GM12878 (cell line): Measurements from ENCODE around the gene ANXA11.

Experiments
- CEBPB ChIP-seq, 2 experiments: fragments of 150-350 bp in 1 of 2; IDR thresholded peaks; 2 replicates each; pipeline ENCODE4 v1.6.1; 2012 to 2014; ENCODE audit warnings: low read depth in 2 of 2, low read length in 2 of 2, borderline replicate concordance in 1 of 2, inconsistent platforms in 1 of 2
- EP300 ChIP-seq, 2 experiments: fragments of 150-350 bp in 1 of 2; IDR thresholded peaks; 2 replicates each; pipeline ENCODE4 v1.6.1; 2011 to 2012; ENCODE audit warnings: low read depth in 2 of 2, low read length in 2 of 2, borderline replicate concordance in 1 of 2, improper control_type of control experiment in 1 of 2, inconsistent platforms in 1 of 2; ENCODE audit not compliant: control insufficient read depth in 1 of 2
- EZH2 ChIP-seq: IDR thresholded peaks from 2 replicates; pipeline ENCODE4 v1.6.1; 2012; ENCODE audit warnings: low read depth, mild to moderate bottlenecking, control low read depth, inconsistent platforms, low read length, borderline replicate concordance; ENCODE audit not compliant: control insufficient read depth
- FOS ChIP-seq: IDR thresholded peaks from 3 replicates; pipeline ENCODE4 v1.6.1; 2011; ENCODE audit warnings: borderline replicate concordance; ENCODE audit not compliant: insufficient read length; ENCODE audit errors: extremely low read depth
- LARP7 ChIP-seq: fragments of 450-650 bp; IDR thresholded peaks from 2 replicates; pipeline ENCODE4 v1.6.1; 2017; ENCODE audit warnings: mild to moderate bottlenecking
- NFXL1 ChIP-seq: fragments of 450-650 bp; IDR thresholded peaks from 2 replicates; pipeline ENCODE4 v1.6.1; 2017; ENCODE audit warnings: antibody characterized with exemption, mild to moderate bottlenecking, borderline replicate concordance
- PAX5 ChIP-seq: IDR thresholded peaks from 2 replicates; pipeline ENCODE4 v1.6.1; 2011; ENCODE audit warnings: low read depth, low read length, borderline replicate concordance
- POLR2AphosphoS2 ChIP-seq: IDR thresholded peaks from 2 replicates; pipeline ENCODE4 v1.6.1; 2011; ENCODE audit warnings: low read depth, mild to moderate bottlenecking, low read length, improper control_type of control experiment, moderate library complexity
- SMARCA5 ChIP-seq: fragments of 450-650 bp; IDR thresholded peaks from 2 replicates; pipeline ENCODE4 v1.6.1; 2017; ENCODE audit warnings: mild to moderate bottlenecking
- TF ChIP-seq, protein P1 (sequence below), 3 experiments: IDR thresholded peaks in 2 of 3; conservative IDR thresholded peaks in 1 of 3; 2 replicates each; pipeline ENCODE4 v1.5.1; 2011; ENCODE audit warnings: low read depth in 3 of 3, low read length in 3 of 3, mild to moderate bottlenecking in 3 of 3, control low read depth in 2 of 3, moderate library complexity in 2 of 3, inconsistent platforms in 1 of 3, mixed read lengths in 1 of 3; ENCODE audit not compliant: control insufficient read depth in 2 of 3, insufficient read depth in 1 of 3; ENCODE audit errors: extremely low read depth in 1 of 3
- TF ChIP-seq, protein P2 (sequence below): fragments of 450-650 bp; IDR thresholded peaks from 2 replicates; pipeline ENCODE4 v1.6.1; 2017; ENCODE audit warnings: mild to moderate bottlenecking, moderate library complexity
- TF ChIP-seq, protein P3 (sequence below): fragments of 450-650 bp; IDR thresholded peaks from 2 replicates; pipeline ENCODE4 v1.6.1; 2017; ENCODE audit warnings: mild to moderate bottlenecking, moderate library complexity
- TF ChIP-seq, protein P4 (sequence below): IDR thresholded peaks from 2 replicates; pipeline ENCODE4 v1.6.1; 2012; ENCODE audit warnings: mild to moderate bottlenecking, low read depth, low read length

DNA sequence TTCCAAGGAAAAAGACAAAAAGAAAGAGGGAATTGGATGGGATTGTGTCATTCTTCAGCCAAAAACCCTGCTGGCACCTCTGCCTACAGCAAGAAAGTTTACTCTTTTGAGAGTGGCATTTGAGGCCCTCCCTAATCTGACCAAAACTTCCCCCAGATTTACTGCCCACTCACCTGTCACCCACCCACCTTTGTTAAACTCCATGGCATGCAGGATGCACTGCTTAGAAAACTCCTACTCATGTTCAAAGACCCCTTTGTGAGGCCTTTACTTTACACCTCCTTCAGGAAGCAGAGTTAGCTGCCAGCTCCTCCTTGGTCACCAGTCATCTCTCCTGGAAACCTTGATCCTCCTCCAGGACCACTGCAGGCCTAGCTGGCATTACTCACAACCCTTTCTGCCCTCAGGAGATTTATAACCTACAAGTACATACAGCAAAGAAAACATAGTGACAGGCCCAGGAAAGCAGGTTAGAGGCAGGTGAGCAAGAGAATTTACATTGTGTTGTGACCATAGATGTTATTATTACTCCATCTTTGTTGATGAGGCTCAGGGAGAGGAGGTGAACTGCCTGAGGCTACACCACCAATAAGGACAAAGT, 83.1 kb downstream of the ANXA11 start:
- TF ChIP-seq, protein P1, sequence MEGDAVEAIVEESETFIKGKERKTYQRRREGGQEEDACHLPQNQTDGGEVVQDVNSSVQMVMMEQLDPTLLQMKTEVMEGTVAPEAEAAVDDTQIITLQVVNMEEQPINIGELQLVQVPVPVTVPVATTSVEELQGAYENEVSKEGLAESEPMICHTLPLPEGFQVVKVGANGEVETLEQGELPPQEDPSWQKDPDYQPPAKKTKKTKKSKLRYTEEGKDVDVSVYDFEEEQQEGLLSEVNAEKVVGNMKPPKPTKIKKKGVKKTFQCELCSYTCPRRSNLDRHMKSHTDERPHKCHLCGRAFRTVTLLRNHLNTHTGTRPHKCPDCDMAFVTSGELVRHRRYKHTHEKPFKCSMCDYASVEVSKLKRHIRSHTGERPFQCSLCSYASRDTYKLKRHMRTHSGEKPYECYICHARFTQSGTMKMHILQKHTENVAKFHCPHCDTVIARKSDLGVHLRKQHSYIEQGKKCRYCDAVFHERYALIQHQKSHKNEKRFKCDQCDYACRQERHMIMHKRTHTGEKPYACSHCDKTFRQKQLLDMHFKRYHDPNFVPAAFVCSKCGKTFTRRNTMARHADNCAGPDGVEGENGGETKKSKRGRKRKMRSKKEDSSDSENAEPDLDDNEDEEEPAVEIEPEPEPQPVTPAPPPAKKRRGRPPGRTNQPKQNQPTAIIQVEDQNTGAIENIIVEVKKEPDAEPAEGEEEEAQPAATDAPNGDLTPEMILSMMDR (IDR thresholded peaks at IDR 0.05 in 2 of 3, conservative IDR thresholded peaks at IDR 0.05 in 1 of 3; ENCODE audit: control insufficient read depth in 2 of 3, extremely low read depth in 1 of 3, insufficient read depth in 1 of 3, low read depth in 3 of 3, low read length in 3 of 3): no peak
- TF ChIP-seq NFXL1 (no peak), FOS (no peak), EZH2 (no peak), EP300 (IDR thresholded peaks at IDR 0.05; ENCODE audit: borderline replicate concordance in 1 of 2, control insufficient read depth in 1 of 2, low read depth in 2 of 2, low read length in 2 of 2) (no peak), LARP7 (no peak), SMARCA5 (no peak), POLR2AphosphoS2 (no peak), CEBPB (IDR thresholded peaks at IDR 0.05; ENCODE audit: borderline replicate concordance in 1 of 2, low read depth in 2 of 2, low read length in 2 of 2) (no peak), PAX5 (no peak)
- TF ChIP-seq, protein P2, sequence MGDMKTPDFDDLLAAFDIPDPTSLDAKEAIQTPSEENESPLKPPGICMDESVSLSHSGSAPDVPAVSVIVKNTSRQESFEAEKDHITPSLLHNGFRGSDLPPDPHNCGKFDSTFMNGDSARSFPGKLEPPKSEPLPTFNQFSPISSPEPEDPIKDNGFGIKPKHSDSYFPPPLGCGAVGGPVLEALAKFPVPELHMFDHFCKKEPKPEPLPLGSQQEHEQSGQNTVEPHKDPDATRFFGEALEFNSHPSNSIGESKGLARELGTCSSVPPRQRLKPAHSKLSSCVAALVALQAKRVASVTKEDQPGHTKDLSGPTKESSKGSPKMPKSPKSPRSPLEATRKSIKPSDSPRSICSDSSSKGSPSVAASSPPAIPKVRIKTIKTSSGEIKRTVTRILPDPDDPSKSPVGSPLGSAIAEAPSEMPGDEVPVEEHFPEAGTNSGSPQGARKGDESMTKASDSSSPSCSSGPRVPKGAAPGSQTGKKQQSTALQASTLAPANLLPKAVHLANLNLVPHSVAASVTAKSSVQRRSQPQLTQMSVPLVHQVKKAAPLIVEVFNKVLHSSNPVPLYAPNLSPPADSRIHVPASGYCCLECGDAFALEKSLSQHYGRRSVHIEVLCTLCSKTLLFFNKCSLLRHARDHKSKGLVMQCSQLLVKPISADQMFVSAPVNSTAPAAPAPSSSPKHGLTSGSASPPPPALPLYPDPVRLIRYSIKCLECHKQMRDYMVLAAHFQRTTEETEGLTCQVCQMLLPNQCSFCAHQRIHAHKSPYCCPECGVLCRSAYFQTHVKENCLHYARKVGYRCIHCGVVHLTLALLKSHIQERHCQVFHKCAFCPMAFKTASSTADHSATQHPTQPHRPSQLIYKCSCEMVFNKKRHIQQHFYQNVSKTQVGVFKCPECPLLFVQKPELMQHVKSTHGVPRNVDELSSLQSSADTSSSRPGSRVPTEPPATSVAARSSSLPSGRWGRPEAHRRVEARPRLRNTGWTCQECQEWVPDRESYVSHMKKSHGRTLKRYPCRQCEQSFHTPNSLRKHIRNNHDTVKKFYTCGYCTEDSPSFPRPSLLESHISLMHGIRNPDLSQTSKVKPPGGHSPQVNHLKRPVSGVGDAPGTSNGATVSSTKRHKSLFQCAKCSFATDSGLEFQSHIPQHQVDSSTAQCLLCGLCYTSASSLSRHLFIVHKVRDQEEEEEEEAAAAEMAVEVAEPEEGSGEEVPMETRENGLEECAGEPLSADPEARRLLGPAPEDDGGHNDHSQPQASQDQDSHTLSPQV: no peak
- TF ChIP-seq, protein P3, sequence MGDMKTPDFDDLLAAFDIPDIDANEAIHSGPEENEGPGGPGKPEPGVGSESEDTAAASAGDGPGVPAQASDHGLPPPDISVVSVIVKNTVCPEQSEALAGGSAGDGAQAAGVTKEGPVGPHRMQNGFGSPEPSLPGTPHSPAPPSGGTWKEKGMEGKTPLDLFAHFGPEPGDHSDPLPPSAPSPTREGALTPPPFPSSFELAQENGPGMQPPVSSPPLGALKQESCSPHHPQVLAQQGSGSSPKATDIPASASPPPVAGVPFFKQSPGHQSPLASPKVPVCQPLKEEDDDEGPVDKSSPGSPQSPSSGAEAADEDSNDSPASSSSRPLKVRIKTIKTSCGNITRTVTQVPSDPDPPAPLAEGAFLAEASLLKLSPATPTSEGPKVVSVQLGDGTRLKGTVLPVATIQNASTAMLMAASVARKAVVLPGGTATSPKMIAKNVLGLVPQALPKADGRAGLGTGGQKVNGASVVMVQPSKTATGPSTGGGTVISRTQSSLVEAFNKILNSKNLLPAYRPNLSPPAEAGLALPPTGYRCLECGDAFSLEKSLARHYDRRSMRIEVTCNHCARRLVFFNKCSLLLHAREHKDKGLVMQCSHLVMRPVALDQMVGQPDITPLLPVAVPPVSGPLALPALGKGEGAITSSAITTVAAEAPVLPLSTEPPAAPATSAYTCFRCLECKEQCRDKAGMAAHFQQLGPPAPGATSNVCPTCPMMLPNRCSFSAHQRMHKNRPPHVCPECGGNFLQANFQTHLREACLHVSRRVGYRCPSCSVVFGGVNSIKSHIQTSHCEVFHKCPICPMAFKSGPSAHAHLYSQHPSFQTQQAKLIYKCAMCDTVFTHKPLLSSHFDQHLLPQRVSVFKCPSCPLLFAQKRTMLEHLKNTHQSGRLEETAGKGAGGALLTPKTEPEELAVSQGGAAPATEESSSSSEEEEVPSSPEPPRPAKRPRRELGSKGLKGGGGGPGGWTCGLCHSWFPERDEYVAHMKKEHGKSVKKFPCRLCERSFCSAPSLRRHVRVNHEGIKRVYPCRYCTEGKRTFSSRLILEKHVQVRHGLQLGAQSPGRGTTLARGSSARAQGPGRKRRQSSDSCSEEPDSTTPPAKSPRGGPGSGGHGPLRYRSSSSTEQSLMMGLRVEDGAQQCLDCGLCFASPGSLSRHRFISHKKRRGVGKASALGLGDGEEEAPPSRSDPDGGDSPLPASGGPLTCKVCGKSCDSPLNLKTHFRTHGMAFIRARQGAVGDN: no peak
- TF ChIP-seq, protein P4, sequence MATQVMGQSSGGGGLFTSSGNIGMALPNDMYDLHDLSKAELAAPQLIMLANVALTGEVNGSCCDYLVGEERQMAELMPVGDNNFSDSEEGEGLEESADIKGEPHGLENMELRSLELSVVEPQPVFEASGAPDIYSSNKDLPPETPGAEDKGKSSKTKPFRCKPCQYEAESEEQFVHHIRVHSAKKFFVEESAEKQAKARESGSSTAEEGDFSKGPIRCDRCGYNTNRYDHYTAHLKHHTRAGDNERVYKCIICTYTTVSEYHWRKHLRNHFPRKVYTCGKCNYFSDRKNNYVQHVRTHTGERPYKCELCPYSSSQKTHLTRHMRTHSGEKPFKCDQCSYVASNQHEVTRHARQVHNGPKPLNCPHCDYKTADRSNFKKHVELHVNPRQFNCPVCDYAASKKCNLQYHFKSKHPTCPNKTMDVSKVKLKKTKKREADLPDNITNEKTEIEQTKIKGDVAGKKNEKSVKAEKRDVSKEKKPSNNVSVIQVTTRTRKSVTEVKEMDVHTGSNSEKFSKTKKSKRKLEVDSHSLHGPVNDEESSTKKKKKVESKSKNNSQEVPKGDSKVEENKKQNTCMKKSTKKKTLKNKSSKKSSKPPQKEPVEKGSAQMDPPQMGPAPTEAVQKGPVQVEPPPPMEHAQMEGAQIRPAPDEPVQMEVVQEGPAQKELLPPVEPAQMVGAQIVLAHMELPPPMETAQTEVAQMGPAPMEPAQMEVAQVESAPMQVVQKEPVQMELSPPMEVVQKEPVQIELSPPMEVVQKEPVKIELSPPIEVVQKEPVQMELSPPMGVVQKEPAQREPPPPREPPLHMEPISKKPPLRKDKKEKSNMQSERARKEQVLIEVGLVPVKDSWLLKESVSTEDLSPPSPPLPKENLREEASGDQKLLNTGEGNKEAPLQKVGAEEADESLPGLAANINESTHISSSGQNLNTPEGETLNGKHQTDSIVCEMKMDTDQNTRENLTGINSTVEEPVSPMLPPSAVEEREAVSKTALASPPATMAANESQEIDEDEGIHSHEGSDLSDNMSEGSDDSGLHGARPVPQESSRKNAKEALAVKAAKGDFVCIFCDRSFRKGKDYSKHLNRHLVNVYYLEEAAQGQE: no peak
